Epithelial cell of esophagus (primary cell): ENCODE data around the gene CRY1.

Source experiments
- DNase-seq: peaks from one replicate; pipeline ENCODE4 v3.0.0; 2010; ENCODE audit warnings: low read depth
- H3K4me3 ChIP-seq: 2 replicates; pipeline ENCODE4 v1.5.1; 2011; ENCODE audit warnings: mild to moderate bottlenecking, low read length, control low read depth
- TF ChIP-seq, protein P1 (sequence below): IDR thresholded peaks from 2 replicates; pipeline ENCODE4 v1.5.1; 2011; ENCODE audit warnings: low read depth, mild to moderate bottlenecking, low read length, control low read depth, inconsistent platforms; ENCODE audit not compliant: insufficient read depth; ENCODE audit errors: missing control alignments

CRY1 gene

DNA sequence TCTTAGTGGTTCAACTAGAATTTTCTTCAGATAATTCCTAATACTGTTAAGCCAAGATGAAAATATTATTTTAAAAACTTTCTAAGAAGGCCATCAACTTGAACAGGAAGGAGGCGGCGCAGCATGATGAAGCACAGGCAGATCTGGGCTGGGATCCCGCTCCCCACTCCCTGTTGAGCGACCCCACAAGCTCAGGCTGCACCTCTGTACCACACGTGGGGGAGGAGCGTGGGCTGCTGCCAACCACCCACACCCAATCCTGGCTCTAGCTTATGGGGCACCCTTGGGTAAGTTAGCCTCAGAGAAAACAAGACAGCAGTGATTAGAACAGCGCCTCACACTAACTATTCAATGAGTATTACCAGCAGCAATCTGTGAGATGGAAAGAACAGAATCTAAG lies 112.4 kb downstream of the CRY1 start:
- no peak overlapping the region for H3K4me3 ChIP-seq
- no peak for DNase-seq
- TF ChIP-seq, protein P1, sequence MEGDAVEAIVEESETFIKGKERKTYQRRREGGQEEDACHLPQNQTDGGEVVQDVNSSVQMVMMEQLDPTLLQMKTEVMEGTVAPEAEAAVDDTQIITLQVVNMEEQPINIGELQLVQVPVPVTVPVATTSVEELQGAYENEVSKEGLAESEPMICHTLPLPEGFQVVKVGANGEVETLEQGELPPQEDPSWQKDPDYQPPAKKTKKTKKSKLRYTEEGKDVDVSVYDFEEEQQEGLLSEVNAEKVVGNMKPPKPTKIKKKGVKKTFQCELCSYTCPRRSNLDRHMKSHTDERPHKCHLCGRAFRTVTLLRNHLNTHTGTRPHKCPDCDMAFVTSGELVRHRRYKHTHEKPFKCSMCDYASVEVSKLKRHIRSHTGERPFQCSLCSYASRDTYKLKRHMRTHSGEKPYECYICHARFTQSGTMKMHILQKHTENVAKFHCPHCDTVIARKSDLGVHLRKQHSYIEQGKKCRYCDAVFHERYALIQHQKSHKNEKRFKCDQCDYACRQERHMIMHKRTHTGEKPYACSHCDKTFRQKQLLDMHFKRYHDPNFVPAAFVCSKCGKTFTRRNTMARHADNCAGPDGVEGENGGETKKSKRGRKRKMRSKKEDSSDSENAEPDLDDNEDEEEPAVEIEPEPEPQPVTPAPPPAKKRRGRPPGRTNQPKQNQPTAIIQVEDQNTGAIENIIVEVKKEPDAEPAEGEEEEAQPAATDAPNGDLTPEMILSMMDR, result no peak

GRCh38 chr12:106978035-106978800 lies 115.1 kb downstream of the CRY1 start:
- H3K4me3 ChIP-seq, result no peak overlapping the region
- DNase-seq, result no peak
- TF ChIP-seq, protein P1, result no peak

- no peak overlapping the region for H3K4me3 ChIP-seq
- TF ChIP-seq, protein P1, result no peak
- no peak for DNase-seq
Measured at GRCh38 chr12:106976668-106977067, 116.7 kb downstream of the CRY1 start.

GRCh38 chr12:106975993-106976658 lies 117.2 kb downstream of the CRY1 start:
- no peak for DNase-seq
- TF ChIP-seq, protein P1, result no peak
- no peak overlapping the region for H3K4me3 ChIP-seq

DNA sequence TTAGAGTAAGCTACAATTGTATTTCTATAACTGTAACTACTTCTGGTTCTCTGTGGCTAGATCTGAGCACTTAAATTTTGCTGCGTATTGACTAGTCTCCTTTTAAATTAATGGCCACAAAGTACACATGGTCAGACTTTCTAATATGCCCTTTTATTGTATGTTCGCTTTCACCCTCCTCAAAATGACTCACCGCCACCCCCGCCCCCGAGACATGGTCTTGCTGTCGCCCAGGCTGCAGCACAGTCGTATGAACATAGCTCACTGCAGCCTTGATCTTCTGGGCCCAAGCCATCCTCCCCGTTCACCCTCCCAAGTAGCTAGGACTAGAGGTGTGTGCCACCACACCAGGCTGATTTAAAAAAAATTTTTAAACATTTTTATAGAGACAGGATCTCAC lies 118.3 kb downstream of the CRY1 start:
- no peak for DNase-seq
- TF ChIP-seq, protein P1, result no peak
- no peak overlapping the region for H3K4me3 ChIP-seq

- no peak for DNase-seq
- TF ChIP-seq, protein P1, result no peak
- H3K4me3 ChIP-seq, result no peak overlapping the region
Measured at GRCh38 chr12:106974511-106974910, 118.8 kb downstream of the CRY1 start.
